ENCODE data around the gene CEBPG. TPM values are rescaled to one million over a fixed set of nuclear protein-coding genes. Genes with fewer than 3 reads are reported as not detected.

Gene CEBPG
- total RNA-seq, 1 experiment from 2014 or later: 39.5 TPM

- CTCF ChIA-PET: no interaction called here
- intact Hi-C loops (cut with micrococcal nuclease; ENCODE audit: unreplicated experiment): no loop called here
- no peak for TF ChIP-seq CTCF (IDR thresholded peaks at IDR 0.05; ENCODE audit: unreplicated experiment)
- BruUV-seq (replicated peaks): no TSS peak
- Mint-ChIP-seq H3K4me3 (ENCODE audit: low read depth, unreplicated experiment) (no peak overlapping the region), H3K27ac (ENCODE audit: unreplicated experiment) (no peak overlapping the region), H3K36me3 (ENCODE audit: insufficient read depth, unreplicated experiment) (no peaks in the 10 kb centered on the region), H3K27me3 (ENCODE audit: unreplicated experiment) (peaks cover 99% of the 10 kb centered on the region), H3K4me1 (ENCODE audit: low read depth, unreplicated experiment) (no peaks in the 10 kb centered on the region), H3K9me3 (ENCODE audit: low read depth, unreplicated experiment) (no peaks in the 10 kb centered on the region)
- DNase-seq: no peak
Measured at GRCh38 chr19:33346665-33347064, 26.8 kb upstream of the CEBPG start.

- no peaks in the 10 kb centered on the region for H3K36me3 Mint-ChIP-seq (ENCODE audit: insufficient read depth, unreplicated experiment)
- H3K27me3 Mint-ChIP-seq (ENCODE audit: unreplicated experiment): peaks cover 99% of the 10 kb centered on the region
- H3K9me3 Mint-ChIP-seq (ENCODE audit: low read depth, unreplicated experiment): no peaks in the 10 kb centered on the region
- no peak for DNase-seq
- H3K27ac Mint-ChIP-seq (ENCODE audit: unreplicated experiment): no peak overlapping the region
- no TSS peak for BruUV-seq (replicated peaks)
- intact Hi-C loops (cut with micrococcal nuclease; ENCODE audit: unreplicated experiment): no loop called here
- H3K4me1 Mint-ChIP-seq (ENCODE audit: low read depth, unreplicated experiment): no peaks in the 10 kb centered on the region
- no peak overlapping the region for H3K4me3 Mint-ChIP-seq (ENCODE audit: low read depth, unreplicated experiment)
- no peak for TF ChIP-seq CTCF (IDR thresholded peaks at IDR 0.05; ENCODE audit: unreplicated experiment)
- CTCF ChIA-PET: no interaction called here
Measured at GRCh38 chr19:33347300-33347699, 26.2 kb upstream of the CEBPG start.

- H3K4me3 Mint-ChIP-seq (ENCODE audit: low read depth, unreplicated experiment): no peak overlapping the region
- H3K4me1 Mint-ChIP-seq (ENCODE audit: low read depth, unreplicated experiment): no peaks in the 10 kb centered on the region
- intact Hi-C loops (cut with micrococcal nuclease; ENCODE audit: unreplicated experiment): no loop called here
- DNase-seq: no peak
- no peak for TF ChIP-seq CTCF (IDR thresholded peaks at IDR 0.05; ENCODE audit: unreplicated experiment)
- H3K36me3 Mint-ChIP-seq (ENCODE audit: insufficient read depth, unreplicated experiment): no peaks in the 10 kb centered on the region
- CTCF ChIA-PET: interaction anchor here (0.7 to 1.2 kb wide), 2 partner anchors 9 kb away, joined by 3 to 4 read pairs; no protein-coding TSS in a partner anchor
- H3K27me3 Mint-ChIP-seq (ENCODE audit: unreplicated experiment): peaks cover 90% of the 10 kb centered on the region
- no peak overlapping the region for H3K27ac Mint-ChIP-seq (ENCODE audit: unreplicated experiment)
- no peaks in the 10 kb centered on the region for H3K9me3 Mint-ChIP-seq (ENCODE audit: low read depth, unreplicated experiment)
- BruUV-seq (replicated peaks): no TSS peak
Measured at GRCh38 chr19:33348301-33349010, 25.1 kb upstream of the CEBPG start.

- no peaks in the 10 kb centered on the region for H3K9me3 Mint-ChIP-seq (ENCODE audit: low read depth, unreplicated experiment)
- intact Hi-C loops (cut with micrococcal nuclease; ENCODE audit: unreplicated experiment): no loop called here
- H3K36me3 Mint-ChIP-seq (ENCODE audit: insufficient read depth, unreplicated experiment): no peaks in the 10 kb centered on the region
- CTCF ChIA-PET: interaction anchor here (1.2 kb wide), 1 partner anchor 8 kb away, joined by 3 read pairs; no protein-coding TSS in a partner anchor
- no peak overlapping the region for H3K4me3 Mint-ChIP-seq (ENCODE audit: low read depth, unreplicated experiment)
- no TSS peak for BruUV-seq (replicated peaks)
- no peak for DNase-seq
- H3K4me1 Mint-ChIP-seq (ENCODE audit: low read depth, unreplicated experiment): no peaks in the 10 kb centered on the region
- peaks cover 78% of the 10 kb centered on the region for H3K27me3 Mint-ChIP-seq (ENCODE audit: unreplicated experiment)
- no peak overlapping the region for H3K27ac Mint-ChIP-seq (ENCODE audit: unreplicated experiment)
- no peak for TF ChIP-seq CTCF (IDR thresholded peaks at IDR 0.05; ENCODE audit: unreplicated experiment)
Measured at GRCh38 chr19:33349319-33350289, 23.9 kb upstream of the CEBPG start.

All from Calu3 (cell line).